H1 (cell line): ENCODE results near the gene C2CD4C. TPM values are rescaled to one million over a fixed set of nuclear protein-coding genes. Genes with fewer than 3 reads are reported as not detected.

ENCODE experiments used
- CTCF ChIA-PET: fragments of 300-600 bp; sonication (Branson Sonifier 250); formaldehyde crosslinking; loops from one replicate; lab custom pipeline; 2021; ENCODE audit not compliant: partially characterized antibody; lab: Charles Lee
- POLR2A ChIA-PET: fragments of 300-600 bp; sonication (Branson Sonifier 250); formaldehyde crosslinking; loops from one replicate; lab custom pipeline; 2021; ENCODE audit warnings: inconsistent platforms; ENCODE audit not compliant: partially characterized antibody; lab: Charles Lee
- DNase-seq, 2 experiments: peaks; one replicate each; pipeline versions ENCODE4 v3.0.0 to v3.0.0-alpha.2; 2010 to 2022; ENCODE audit warnings: low spot score in 2 of 2, low read depth in 1 of 2, mixed read lengths in 1 of 2
- FAIRE-seq: peaks from 2 replicates; lab custom pipeline; 2011; peaks lifted over from hg19 to GRCh38; lab: Jason Lieb, UNC
- H2AFZ ChIP-seq: 2 replicates; pipeline ENCODE4 v1.8.1; 2012; ENCODE audit warnings: low read length, inconsistent platforms
- H2AK5ac ChIP-seq: 2 replicates; pipeline ENCODE4 v1.6.1; 2013; ENCODE audit warnings: low read depth, low read length
- H2BK120ac ChIP-seq: replicated peaks from 2 replicates; pipeline ENCODE3; 2013; ENCODE audit warnings: low read depth, low read length, inconsistent platforms
- H2BK12ac ChIP-seq: 2 replicates; pipeline ENCODE4 v1.6.1; 2013; ENCODE audit warnings: low read depth, low read length
- H2BK15ac ChIP-seq: 2 replicates; pipeline ENCODE4 v1.6.1; 2013; ENCODE audit warnings: low read length
- H2BK20ac ChIP-seq: 2 replicates; pipeline ENCODE4 v1.6.1; 2013; ENCODE audit warnings: low read length
- H2BK5ac ChIP-seq: 2 replicates; pipeline ENCODE4 v1.6.1; 2013; ENCODE audit warnings: low read depth, low read length
- H3K14ac ChIP-seq: 2 replicates; pipeline ENCODE4 v1.6.1; 2013; ENCODE audit warnings: inconsistent platforms; ENCODE audit not compliant: insufficient read length
- H3K18ac ChIP-seq: 2 replicates; pipeline ENCODE4 v1.6.1; 2013; ENCODE audit warnings: low read length; ENCODE audit errors: extremely low read depth
- H3K23ac ChIP-seq: 2 replicates; pipeline ENCODE4 v1.6.1; 2013; ENCODE audit warnings: inconsistent platforms; ENCODE audit not compliant: insufficient read length
- H3K23me2 ChIP-seq: 2 replicates; pipeline ENCODE4 v1.6.1; 2013; ENCODE audit warnings: low read depth, low read length
- H3K27ac ChIP-seq: 2 replicates; pipeline ENCODE4 v1.6.1; 2011; ENCODE audit warnings: low read depth, low read length, inconsistent platforms
- H3K27me3 ChIP-seq, 4 experiments: replicated peaks in 1 of 4; 1 replicate in 1 of 4; 2 replicates in 3 of 4; pipeline versions ENCODE4 v1.6.1 to v1.8.1; 2011 to 2013; ENCODE audit warnings: low read length in 3 of 4, mild to moderate bottlenecking in 3 of 4, inconsistent platforms in 2 of 4, mixed read lengths in 2 of 4, moderate library complexity in 1 of 4; ENCODE audit not compliant: control insufficient read depth in 3 of 4, insufficient read depth in 3 of 4; ENCODE audit errors: extremely low read depth in 1 of 4
- H3K36me3 ChIP-seq, 4 experiments: 2 replicates each; pipeline versions ENCODE4 v1.6.1 to v1.8.1; 2011 to 2013; ENCODE audit warnings: mild to moderate bottlenecking in 4 of 4, low read length in 3 of 4, moderate library complexity in 2 of 4, control low read depth in 1 of 4, inconsistent platforms in 1 of 4; ENCODE audit not compliant: insufficient read depth in 4 of 4, control insufficient read depth in 2 of 4
- H3K4ac ChIP-seq: replicated peaks from 2 replicates; pipeline ENCODE3; 2013; ENCODE audit warnings: low read length, low read depth, mixed read lengths, inconsistent platforms; ENCODE audit not compliant: insufficient read length
- H3K4me1 ChIP-seq, 4 experiments: replicated peaks in 1 of 4; 1 replicate in 1 of 4; 2 replicates in 3 of 4; pipeline versions ENCODE4 v1.6.1 to v1.8.1; 2011 to 2013; ENCODE audit warnings: low read length in 3 of 4, inconsistent platforms in 2 of 4, mixed read lengths in 1 of 4; ENCODE audit not compliant: insufficient read depth in 4 of 4, control insufficient read depth in 3 of 4
- H3K4me2 ChIP-seq, 2 experiments: 2 replicates each; pipeline versions ENCODE4 v1.6.1 to v1.8.1; 2011 to 2013; ENCODE audit warnings: low read depth in 2 of 2, low read length in 2 of 2, control low read depth in 1 of 2, inconsistent platforms in 1 of 2, mild to moderate bottlenecking in 1 of 2; ENCODE audit not compliant: insufficient read depth in 1 of 2
- H3K4me3 ChIP-seq, 4 experiments: fragments of 200-600, 300-600 bp in 1 of 4; sonication (generic), shearing (Covaris generic), sonication (Bioruptor Twin) in 1 of 4; 2 replicates each; pipeline versions ENCODE4 v1.5.1 to v1.8.1; 2011 to 2016; ENCODE audit warnings: low read length in 4 of 4, low read depth in 3 of 4, control low read depth in 2 of 4, inconsistent platforms in 2 of 4, mild to moderate bottlenecking in 2 of 4, mixed read lengths in 1 of 4, moderate library complexity in 1 of 4; ENCODE audit not compliant: insufficient read depth in 2 of 4; ENCODE audit errors: extremely low read depth in 1 of 4
- H3K56ac ChIP-seq: replicated peaks from 2 replicates; pipeline ENCODE3; 2013; ENCODE audit warnings: low read depth, mild to moderate bottlenecking, mixed read lengths, low read length, inconsistent platforms; ENCODE audit not compliant: insufficient read length
- H3K79me1 ChIP-seq: 2 replicates; pipeline ENCODE4 v1.6.1; 2013; ENCODE audit warnings: low read depth, low read length, control low read depth
- H3K79me2 ChIP-seq, 2 experiments: 2 replicates each; pipeline versions ENCODE4 v1.6.1 to v1.8.1; 2012 to 2013; ENCODE audit warnings: low read length in 2 of 2, mild to moderate bottlenecking in 2 of 2, inconsistent platforms in 1 of 2; ENCODE audit not compliant: insufficient read depth in 2 of 2, control insufficient read depth in 1 of 2
- H3K9ac ChIP-seq, 4 experiments: replicated peaks in 1 of 4; 1 replicate in 1 of 4; 2 replicates in 3 of 4; pipeline versions ENCODE4 v1.6.1 to v1.8.1; 2011 to 2013; ENCODE audit warnings: low read depth in 3 of 4, low read length in 3 of 4, control low read depth in 2 of 4, mild to moderate bottlenecking in 2 of 4, moderate library complexity in 2 of 4, inconsistent platforms in 1 of 4; ENCODE audit errors: extremely low read depth in 1 of 4
- H3K9me3 ChIP-seq, 2 experiments: 2 replicates each; pipeline versions ENCODE4 v1.6.1 to v1.8.1; 2012 to 2013; ENCODE audit warnings: mild to moderate bottlenecking in 2 of 2, moderate library complexity in 2 of 2, control low read depth in 1 of 2, inconsistent platforms in 1 of 2, low read depth in 1 of 2, low read length in 1 of 2, mixed read lengths in 1 of 2; ENCODE audit not compliant: insufficient read depth in 2 of 2
- H4K20me1 ChIP-seq, 2 experiments: replicated peaks in 1 of 2; 2 replicates each; pipeline versions ENCODE3 to v1.8.1; 2011 to 2013; ENCODE audit warnings: inconsistent platforms in 2 of 2, low read length in 2 of 2, mild to moderate bottlenecking in 1 of 2; ENCODE audit not compliant: insufficient read depth in 2 of 2, control insufficient read depth in 1 of 2
- H4K5ac ChIP-seq: 2 replicates; pipeline ENCODE4 v1.6.1; 2013; ENCODE audit warnings: low read length, low read depth, mixed read lengths, inconsistent platforms; ENCODE audit not compliant: insufficient read length
- H4K8ac ChIP-seq: 2 replicates; pipeline ENCODE4 v1.8.0; 2013; ENCODE audit warnings: mild to moderate bottlenecking, moderate library complexity, low read length, inconsistent platforms; ENCODE audit not compliant: insufficient read depth; ENCODE audit errors: extremely low read depth
- H4K91ac ChIP-seq: replicated peaks from 2 replicates; pipeline ENCODE3; 2013; ENCODE audit warnings: low read length, mixed read lengths, inconsistent platforms; ENCODE audit not compliant: insufficient read length
- JUN ChIP-seq: IDR thresholded peaks from 2 replicates; pipeline ENCODE4 v1.6.1; 2011; ENCODE audit warnings: low read depth, mild to moderate bottlenecking, improper control_type of control experiment, low read length
- KDM4A ChIP-seq: IDR thresholded peaks from one replicate; pipeline ENCODE4 v1.7.1; 2012; ENCODE audit warnings: low read depth, mild to moderate bottlenecking, moderate library complexity, low read length, inconsistent platforms; ENCODE audit not compliant: severe bottlenecking
- TBP ChIP-seq: IDR thresholded peaks from 2 replicates; pipeline ENCODE4 v1.6.1; 2011; ENCODE audit warnings: low read depth, low read length, improper control_type of control experiment
- WGBS, 2 experiments: shearing (Covaris generic) in 1 of 2; methylation state at CpG; one replicate each; pipeline versions ENCODE4 v1.1.6 to v1.1.7; 2013 to 2015; ENCODE audit warnings: low lambda C conversion rate in 2 of 2, mixed read lengths in 2 of 2, inconsistent platforms in 1 of 2, low coverage in 1 of 2, missing lambda C conversion rate in 1 of 2; ENCODE audit not compliant: insufficient replicate concordance in 2 of 2, insufficient coverage in 1 of 2, insufficient read length in 1 of 2; ENCODE audit errors: extremely low coverage in 1 of 2, missing lambda C conversion rate in 1 of 2; 5-methylcytosine and 5-hydroxymethylcytosine counted together
- polyA plus RNA-seq, 7 experiments: library from polyadenylated mRNA; depleted of rRNA in 3 of 7; stranded (reverse) in 5 of 7; unstranded in 2 of 7; fragments of >200 nt in 5 of 7; fragments of 200-250 nt in 2 of 7; gene quantifications; 1 replicate in 5 of 7; 2 replicates in 1 of 7; 4 replicates in 1 of 7; pipeline versions ENCODE4 v1.2.1 to v1.2.3, GENCODE V29; 2011 to 2013; ENCODE audit warnings: missing spikeins in 2 of 7, mixed read lengths in 2 of 7
- total RNA-seq: library from RNA; stranded (reverse); fragmentation: NEBNext Ultra II Directional; extraction: Animal tissue kit (Norgen Biotek cat#: 25700); gene quantifications from 2 replicates; pipeline ENCODE4 v1.2.1, GENCODE V29; 2021
- TF ChIP-seq, protein P1 (sequence below): IDR thresholded peaks from 2 replicates; pipeline ENCODE4 v1.6.1; 2011; ENCODE audit warnings: low read depth, mild to moderate bottlenecking, low read length; ENCODE audit not compliant: insufficient read depth
- TF ChIP-seq, protein P2 (sequence below): IDR thresholded peaks from 2 replicates; pipeline ENCODE4 v1.6.1; 2012; ENCODE audit warnings: inconsistent platforms

The C2CD4C gene
- total and polyA plus RNA-seq, 2 of the 8 experiments (the other 6 are each of a cell fraction or from before 2014, with no cell fraction given) = 3.8 to 6.3 TPM

DNA sequence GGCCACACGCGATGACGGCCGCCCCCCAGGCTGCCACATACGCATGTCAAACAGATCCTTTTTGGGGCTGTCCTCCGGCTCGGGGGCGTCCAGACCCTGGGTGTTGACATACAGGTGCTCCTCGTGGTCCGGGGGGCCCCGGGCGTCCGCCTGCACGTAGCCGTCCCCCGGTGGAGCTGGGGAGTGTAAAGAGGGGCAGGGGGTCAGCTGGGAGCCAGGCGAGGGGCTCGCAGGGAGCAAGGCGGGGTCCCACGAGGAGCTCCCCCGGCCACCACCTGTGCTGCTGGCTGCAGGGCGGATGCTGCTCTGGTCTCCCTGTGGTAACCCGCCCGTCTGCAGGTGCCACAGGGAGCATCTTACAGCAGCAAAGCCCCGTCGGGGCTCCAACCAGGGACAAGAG, 16.1 kb upstream of the C2CD4C start:
- DNase-seq = no peak
- ChIA-PET CTCF (no interaction called here), POLR2A (interaction anchor here (1.2 kb wide), 1 partner anchor 10 kb away, joined by 3 read pairs; no protein-coding TSS in a partner anchor)
- Histone ChIP-seq H3K4ac (no peak overlapping the region), H3K23me2 (no peaks in the 10 kb centered on the region), H2BK15ac (no peak overlapping the region), H4K5ac (no peak overlapping the region), H3K14ac (no peak overlapping the region), H3K9me3 (peaks cover 6 to 12% of the 10 kb centered on the region in 2 experiments; a peak in 2 of 4 replicates), H4K8ac (peak overlapping the region; percentile 68; the same call in 1 of the 2 replicates), H3K23ac (no peak overlapping the region), H2BK5ac (no peak overlapping the region), H3K4me3 (no peak overlapping the region), H2BK12ac (no peak overlapping the region), H3K9ac (no peak overlapping the region), H3K4me2 (no peak overlapping the region), H2BK120ac (no peak overlapping the region), H3K79me1 (no peaks in the 10 kb centered on the region), H4K20me1 (peaks cover 0 to 2% of the 10 kb centered on the region in 2 experiments), H2AFZ (no peak overlapping the region), H3K56ac (no peak overlapping the region), H3K27me3 (peaks cover 0 to 15% (median 5%) of the 10 kb centered on the region in 4 experiments; a peak in 5 of 7 replicates), H3K18ac (no peak overlapping the region), H4K91ac (no peak overlapping the region), H3K27ac (no peak overlapping the region), H3K36me3 (peaks cover 0 to 6% (median 0%) of the 10 kb centered on the region in 4 experiments; a peak in 1 of 8 replicates), H2BK20ac (no peak overlapping the region), H2AK5ac (no peak overlapping the region), H3K4me1 (no peaks in the 10 kb centered on the region; a peak in 1 of 7 replicates), H3K79me2 (no peaks in the 10 kb centered on the region)
- WGBS, 2 experiments = 80% methylated on average over 13 of the region's 26 CpGs; no CpG with 5 or more reads in 1 of the 2 experiments
- TF ChIP-seq, protein P1, sequence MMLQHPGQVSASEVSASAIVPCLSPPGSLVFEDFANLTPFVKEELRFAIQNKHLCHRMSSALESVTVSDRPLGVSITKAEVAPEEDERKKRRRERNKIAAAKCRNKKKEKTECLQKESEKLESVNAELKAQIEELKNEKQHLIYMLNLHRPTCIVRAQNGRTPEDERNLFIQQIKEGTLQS = no peak
- TF ChIP-seq, protein P2, sequence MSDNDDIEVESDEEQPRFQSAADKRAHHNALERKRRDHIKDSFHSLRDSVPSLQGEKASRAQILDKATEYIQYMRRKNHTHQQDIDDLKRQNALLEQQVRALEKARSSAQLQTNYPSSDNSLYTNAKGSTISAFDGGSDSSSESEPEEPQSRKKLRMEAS = no peak
- TF ChIP-seq KDM4A (no peak), JUN (no peak), TBP (no peak)
- no peak for FAIRE-seq
